Activated CD4-positive, alpha-beta T cell treated with anti-CD3 and anti-CD28 coated beads, Interleukin-2, amount 10 ng/mL, durations not matched to agents 24 days and 14 days (primary cell): ENCODE measurements around the gene IL1RL2. TPM values are rescaled to one million over a fixed set of nuclear protein-coding genes. Genes with fewer than 3 reads are reported as not detected.

ENCODE experiments used
- DNase-seq: peaks from one replicate; pipeline ENCODE4 v3.0.0; 2022
- H3K27ac Mint-ChIP-seq: one replicate; pipeline ENCODE4 v1.8.0; 2022; ENCODE audit warnings: mild to moderate bottlenecking, mixed read lengths
- H3K27me3 Mint-ChIP-seq: one replicate; pipeline ENCODE4 v1.8.0; 2022; ENCODE audit warnings: mixed read lengths
- H3K36me3 Mint-ChIP-seq: one replicate; pipeline ENCODE4 v1.8.0; 2022; ENCODE audit warnings: low read depth, mild to moderate bottlenecking, mixed read lengths
- H3K4me1 Mint-ChIP-seq: one replicate; pipeline ENCODE4 v1.8.0; 2021; ENCODE audit warnings: mixed read lengths
- H3K4me3 Mint-ChIP-seq: one replicate; pipeline ENCODE4 v1.8.0; 2022; ENCODE audit warnings: mild to moderate bottlenecking, moderate library complexity, mixed read lengths
- H3K9me3 Mint-ChIP-seq: one replicate; pipeline ENCODE4 v1.8.0; 2021; ENCODE audit warnings: mixed read lengths
- intact Hi-C: fragments of 100-400 bp; cut with micrococcal nuclease; formaldehyde crosslinking; loops from one replicate; pipeline ENCODE4 v1.15.1; 2023
- total RNA-seq: library from RNA; stranded (reverse); gene quantifications from 2 replicates; pipeline ENCODE4 v1.2.3, GENCODE V29; 2022

Gene IL1RL2
- total RNA-seq, 1 donor from 2014 or later: 0.09 TPM

DNA sequence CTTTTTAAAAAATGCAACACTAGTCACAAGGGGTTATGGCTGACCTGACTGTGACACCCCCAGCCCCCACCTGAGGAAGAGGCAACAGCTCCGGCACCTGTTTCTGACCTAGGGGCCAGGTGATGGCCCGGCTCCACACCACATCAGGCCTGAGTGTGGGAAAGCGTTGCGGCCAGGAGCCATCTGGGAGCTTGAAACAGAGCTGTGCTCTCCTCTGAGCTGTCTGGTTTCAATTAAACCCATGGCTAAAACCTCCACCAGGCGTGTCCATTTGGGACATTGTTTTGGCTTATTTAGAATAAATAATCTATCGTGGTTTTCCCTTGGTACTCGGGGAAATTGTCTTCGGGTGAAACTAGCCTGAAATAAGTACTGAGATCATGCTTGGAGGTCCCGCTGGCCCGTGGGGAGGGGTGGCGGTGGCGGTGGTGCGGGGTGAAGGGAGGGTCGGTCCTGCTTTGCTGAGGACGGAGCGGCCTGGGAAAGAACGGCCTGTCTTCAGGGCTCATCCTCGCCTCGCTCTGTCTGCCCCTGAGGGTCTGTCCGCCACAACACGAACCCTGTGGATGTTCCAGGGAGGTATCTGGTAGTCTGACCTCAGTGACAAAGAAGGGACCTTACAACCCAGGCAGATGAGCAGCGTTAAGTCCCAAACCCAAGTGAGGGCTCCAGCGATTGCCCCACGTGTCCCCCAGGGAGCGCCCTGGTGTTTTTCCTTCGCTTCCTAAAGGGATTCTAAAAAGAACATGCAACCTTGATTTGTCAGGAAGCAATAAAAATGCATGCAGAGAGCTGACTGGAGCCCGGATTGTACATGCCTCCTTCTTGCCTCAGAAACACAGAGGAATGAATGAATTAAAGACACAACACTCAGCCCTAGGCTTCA is 58.7 kb downstream of the IL1RL2 start:
- no peak for DNase-seq
- intact Hi-C loops: no loop called here
- Mint-ChIP-seq H3K27me3 (no peaks in the 10 kb centered on the region), H3K9me3 (no peaks in the 10 kb centered on the region), H3K36me3 (no peaks in the 10 kb centered on the region), H3K4me3 (no peak overlapping the region), H3K27ac (no peak overlapping the region), H3K4me1 (peaks cover 14% of the 10 kb centered on the region)

DNA sequence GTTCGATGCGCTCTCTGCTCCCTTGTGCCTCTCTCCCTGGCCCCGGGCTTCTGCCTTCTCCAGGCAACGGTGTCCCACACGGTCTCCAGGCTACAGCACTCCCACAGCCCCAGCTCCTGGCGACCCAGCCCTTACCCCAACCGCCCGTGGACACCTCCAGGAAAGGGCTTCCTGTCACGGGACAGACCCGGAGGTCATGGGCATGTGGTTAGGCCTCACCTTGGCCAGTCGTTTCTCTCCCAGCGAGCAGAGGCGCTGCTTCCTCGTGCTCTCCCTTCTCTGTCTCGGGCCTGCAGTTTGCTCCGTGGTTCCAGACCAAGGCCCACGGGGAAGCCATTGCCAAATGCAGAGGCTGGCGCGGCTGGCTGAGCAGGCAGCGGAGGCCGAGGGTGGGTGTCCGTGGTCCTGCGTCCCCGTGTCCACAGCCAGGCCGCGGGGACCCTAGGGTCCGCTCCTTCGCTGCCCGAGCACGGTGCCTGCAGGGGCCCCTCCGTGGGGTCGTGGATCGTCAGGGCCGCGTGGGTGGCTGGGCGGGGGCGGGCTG is 63.5 kb downstream of the IL1RL2 start:
- Mint-ChIP-seq H3K27me3 (peaks cover 2% of the 10 kb centered on the region), H3K27ac (no peak overlapping the region), H3K9me3 (no peaks in the 10 kb centered on the region), H3K4me3 (no peak overlapping the region), H3K4me1 (peaks cover 34% of the 10 kb centered on the region), H3K36me3 (peaks cover 2% of the 10 kb centered on the region)
- intact Hi-C loops: loop anchor here (10.0 kb wide), 1 partner anchor 546 kb away; no protein-coding TSS in a partner anchor
- DNase-seq: no peak

DNA sequence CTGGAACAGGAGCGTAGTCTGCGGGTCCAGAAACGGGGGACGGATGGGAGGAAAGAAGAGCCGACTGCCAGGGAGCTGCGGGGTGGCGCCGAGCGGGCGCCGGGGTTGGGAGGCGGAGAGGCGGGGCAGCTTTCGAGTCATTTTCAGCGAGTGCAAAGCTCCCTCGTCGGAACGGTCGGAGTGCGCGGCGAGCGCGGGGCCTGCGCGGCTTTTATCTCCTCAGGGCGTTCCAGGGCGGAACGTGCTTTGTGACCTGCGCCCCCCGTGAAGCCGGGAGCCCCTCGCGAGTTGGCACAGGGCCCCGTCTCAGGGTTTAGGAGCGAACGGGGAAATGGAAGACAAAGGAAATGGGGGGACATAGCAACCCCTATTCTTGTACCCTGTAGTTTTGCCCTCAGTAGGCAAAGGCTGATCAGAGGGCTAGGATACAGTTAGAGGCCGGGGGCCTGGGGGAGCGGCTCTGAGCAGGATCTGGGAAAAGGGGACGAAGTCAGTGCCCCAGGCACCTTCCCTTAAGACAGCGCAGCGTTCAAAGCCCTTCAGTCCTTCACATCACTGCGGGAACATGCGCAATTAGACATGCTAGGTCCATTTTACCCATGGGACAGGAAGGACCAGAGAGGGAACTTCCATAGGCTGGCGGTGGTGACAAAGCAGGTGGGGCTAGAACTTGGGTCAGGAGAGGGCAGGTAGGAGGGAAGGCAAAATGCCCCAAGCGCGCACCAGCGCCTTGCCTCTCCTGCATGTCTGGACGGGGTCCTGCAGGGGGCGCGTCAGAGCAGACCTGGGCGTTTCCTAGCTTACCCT is 64.4 kb downstream of the IL1RL2 start:
- H3K27me3 Mint-ChIP-seq: peaks cover 2% of the 10 kb centered on the region
- H3K27ac Mint-ChIP-seq: peak overlapping the region; percentile 87
- H3K36me3 Mint-ChIP-seq: peaks cover 4% of the 10 kb centered on the region
- intact Hi-C loops: loop anchor here (1.0 to 10.0 kb wide), 2 partner anchors 105 to 546 kb away; no protein-coding TSS in a partner anchor
- peak overlapping the region; percentile 84 for H3K4me3 Mint-ChIP-seq
- no peaks in the 10 kb centered on the region for H3K9me3 Mint-ChIP-seq
- H3K4me1 Mint-ChIP-seq: peaks cover 33% of the 10 kb centered on the region
- peak; percentile 87 for DNase-seq

- no peaks in the 10 kb centered on the region for H3K9me3 Mint-ChIP-seq
- H3K36me3 Mint-ChIP-seq: peaks cover 6% of the 10 kb centered on the region
- no peak for DNase-seq
- H3K27me3 Mint-ChIP-seq: peaks cover 2% of the 10 kb centered on the region
- peaks cover 39% of the 10 kb centered on the region for H3K4me1 Mint-ChIP-seq
- intact Hi-C loops: loop anchor here (1.0 to 10.0 kb wide), 2 partner anchors 104 to 547 kb away; no protein-coding TSS in a partner anchor
- no peak overlapping the region for H3K27ac Mint-ChIP-seq
- peak overlapping the region; percentile 84 for H3K4me3 Mint-ChIP-seq
These were observed 65.0 kb downstream of the IL1RL2 start for GRCh38 chr2:102251849-102252203.

DNA sequence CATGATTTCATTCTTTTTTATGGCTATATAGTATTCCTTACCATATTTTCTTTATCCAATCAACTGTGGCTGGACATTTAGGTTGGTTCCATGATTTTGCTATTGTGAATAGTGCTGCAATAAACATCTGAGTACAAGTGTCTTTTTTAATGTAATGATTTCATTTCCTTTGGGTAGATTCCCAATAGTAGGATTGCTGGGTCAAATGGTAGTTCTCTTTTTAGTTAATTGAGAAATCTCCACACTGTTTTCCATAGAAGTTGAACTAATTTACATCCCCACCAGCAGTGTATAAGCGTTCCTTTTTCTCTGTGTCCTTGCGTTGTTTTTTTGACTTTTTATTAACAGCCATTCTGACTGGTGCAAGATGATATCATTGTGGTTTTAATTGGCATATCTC is 65.4 kb downstream of the IL1RL2 start:
- Mint-ChIP-seq H3K4me1 (peaks cover 43% of the 10 kb centered on the region), H3K27me3 (peaks cover 2% of the 10 kb centered on the region), H3K4me3 (peak overlapping the region; percentile 4), H3K27ac (peak overlapping the region; percentile 3), H3K9me3 (no peaks in the 10 kb centered on the region), H3K36me3 (peaks cover 6% of the 10 kb centered on the region)
- DNase-seq: no peak
- intact Hi-C loops: loop anchor here (10.0 kb wide), 1 partner anchor 547 kb away; no protein-coding TSS in a partner anchor

DNA sequence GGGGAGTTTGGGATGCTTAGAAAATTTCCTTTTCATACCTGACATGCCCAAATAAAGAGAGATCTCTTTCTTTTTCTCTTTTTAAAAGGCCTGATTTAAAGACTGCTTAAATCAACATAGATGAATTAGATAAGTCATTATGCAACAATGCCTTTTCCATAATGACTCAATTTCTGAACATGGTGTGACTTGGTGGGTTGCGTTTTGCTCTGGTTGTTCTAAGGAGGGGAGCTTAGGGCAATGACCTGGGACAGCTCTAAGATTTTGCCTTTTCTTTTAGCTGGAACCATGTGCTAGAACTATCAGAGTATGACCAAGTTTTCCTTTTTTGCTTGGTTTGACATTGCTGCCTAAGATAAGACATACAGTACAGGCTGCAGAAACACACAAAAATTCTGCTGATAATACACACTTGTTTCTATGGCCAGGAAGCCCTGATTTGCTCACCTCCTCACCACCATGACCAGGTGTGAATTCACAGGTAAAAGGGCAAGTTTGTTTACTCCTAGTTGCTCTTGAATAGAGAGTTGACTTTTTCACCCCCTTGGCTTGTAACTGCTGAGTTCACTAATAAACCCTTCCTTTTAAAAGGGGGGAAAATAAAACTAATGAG is 66.4 kb downstream of the IL1RL2 start:
- peaks cover 2% of the 10 kb centered on the region for H3K27me3 Mint-ChIP-seq
- H3K9me3 Mint-ChIP-seq: no peaks in the 10 kb centered on the region
- H3K36me3 Mint-ChIP-seq: peaks cover 6% of the 10 kb centered on the region
- H3K27ac Mint-ChIP-seq: peak overlapping the region; percentile 81
- DNase-seq: no peak
- peak overlapping the region; percentile 2 for H3K4me3 Mint-ChIP-seq
- peaks cover 53% of the 10 kb centered on the region for H3K4me1 Mint-ChIP-seq
- intact Hi-C loops: loop anchor here (1.0 to 10.0 kb wide), 3 partner anchors 51 to 548 kb away; no protein-coding TSS in a partner anchor

GRCh38 chr2:102253753-102254150 is 66.9 kb downstream of the IL1RL2 start:
- intact Hi-C loops: loop anchor here (1.0 to 10.0 kb wide), 3 partner anchors 51 to 549 kb away; no protein-coding TSS in a partner anchor
- Mint-ChIP-seq H3K4me1 (peaks cover 59% of the 10 kb centered on the region), H3K27me3 (peaks cover 2% of the 10 kb centered on the region), H3K36me3 (peaks cover 8% of the 10 kb centered on the region), H3K4me3 (peak overlapping the region; percentile 2), H3K27ac (peak overlapping the region; percentile 81), H3K9me3 (peaks cover 3% of the 10 kb centered on the region)
- no peak for DNase-seq

DNA sequence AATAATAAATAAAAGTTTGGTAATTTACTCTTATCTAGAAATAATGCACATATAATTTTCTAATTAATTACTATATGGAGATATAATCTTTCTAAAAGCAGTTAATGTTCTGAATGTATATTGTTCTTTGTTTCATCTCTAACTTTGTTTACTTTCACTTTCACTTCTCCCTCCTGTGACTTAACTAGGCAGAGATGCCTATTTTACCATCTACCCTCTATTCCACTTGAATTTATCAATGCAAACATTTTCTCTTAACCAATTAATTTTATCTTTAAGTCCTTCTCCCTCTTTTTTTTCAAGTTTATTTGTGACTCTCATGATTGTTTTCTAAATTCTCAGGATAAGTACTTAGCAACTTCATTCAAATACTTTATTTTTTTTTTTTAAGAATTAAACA is 69.5 kb downstream of the IL1RL2 start:
- no peak for DNase-seq
- Mint-ChIP-seq H3K4me1 (peaks cover 61% of the 10 kb centered on the region), H3K27me3 (no peaks in the 10 kb centered on the region), H3K27ac (peak overlapping the region; percentile 41), H3K4me3 (peak overlapping the region; percentile 45), H3K36me3 (peaks cover 8% of the 10 kb centered on the region), H3K9me3 (peaks cover 8% of the 10 kb centered on the region)
- intact Hi-C loops: loop anchor here (10.0 kb wide), 1 partner anchor 551 kb away; no protein-coding TSS in a partner anchor

DNA sequence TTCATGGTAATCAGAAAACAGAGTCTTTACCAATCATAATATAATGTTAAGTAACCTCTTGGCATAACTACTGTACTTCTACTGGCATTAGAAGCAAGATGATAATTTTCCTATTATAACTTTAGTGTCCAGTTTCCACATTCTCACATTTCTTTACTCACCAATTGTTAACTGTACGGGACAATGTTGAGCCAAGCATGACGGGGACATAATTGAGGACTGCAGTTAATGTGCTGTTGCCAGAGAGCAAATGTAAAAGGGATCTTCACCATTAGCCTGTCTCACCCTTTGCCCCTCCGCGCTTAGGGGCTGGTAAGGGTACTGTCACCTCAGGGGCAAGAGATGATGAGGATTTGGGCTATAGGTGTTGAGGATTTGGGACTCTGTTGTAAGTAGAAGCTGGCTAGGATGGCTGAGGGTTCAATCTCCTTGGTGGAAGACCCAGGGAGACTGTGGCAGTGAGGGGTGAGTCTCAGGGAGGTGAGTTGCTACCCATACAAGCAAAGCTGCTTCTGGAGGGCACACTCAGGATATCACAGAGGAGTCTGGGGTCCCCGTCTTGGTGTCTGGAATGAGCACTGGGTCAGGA is 70.1 kb downstream of the IL1RL2 start:
- no peaks in the 10 kb centered on the region for H3K27me3 Mint-ChIP-seq
- DNase-seq: no peak
- H3K9me3 Mint-ChIP-seq: peaks cover 8% of the 10 kb centered on the region
- peak overlapping the region; percentile 99 for H3K27ac Mint-ChIP-seq
- peaks cover 9% of the 10 kb centered on the region for H3K36me3 Mint-ChIP-seq
- no peak overlapping the region for H3K4me3 Mint-ChIP-seq
- intact Hi-C loops: loop anchor here (10.0 kb wide), 1 partner anchor 552 kb away; no protein-coding TSS in a partner anchor
- peaks cover 57% of the 10 kb centered on the region for H3K4me1 Mint-ChIP-seq

DNA sequence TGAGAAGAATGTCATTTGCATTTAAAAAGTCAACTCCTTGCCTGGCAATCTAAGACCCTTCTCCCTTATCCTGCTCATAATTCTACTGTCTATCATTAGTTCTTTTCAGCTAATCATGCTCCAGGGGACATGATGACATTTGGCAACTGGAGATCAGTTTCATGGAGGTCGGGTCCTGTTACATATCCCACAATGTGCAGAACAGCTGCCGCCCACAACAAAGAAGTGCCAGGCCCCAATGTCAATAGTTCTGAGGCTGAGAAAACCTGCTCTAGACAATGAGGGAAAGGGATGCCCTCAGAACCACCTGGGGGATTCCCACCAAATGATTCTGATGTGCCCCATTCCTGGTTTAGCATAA is 71.2 kb downstream of the IL1RL2 start:
- Mint-ChIP-seq H3K9me3 (peaks cover 8% of the 10 kb centered on the region), H3K27me3 (no peaks in the 10 kb centered on the region), H3K36me3 (peaks cover 9% of the 10 kb centered on the region), H3K4me1 (peaks cover 48% of the 10 kb centered on the region), H3K27ac (peak overlapping the region; percentile 99), H3K4me3 (no peak overlapping the region)
- intact Hi-C loops: loop anchor here (1.0 to 10.0 kb wide), 4 partner anchors 46 to 553 kb away; no protein-coding TSS in a partner anchor
- DNase-seq: no peak

DNA sequence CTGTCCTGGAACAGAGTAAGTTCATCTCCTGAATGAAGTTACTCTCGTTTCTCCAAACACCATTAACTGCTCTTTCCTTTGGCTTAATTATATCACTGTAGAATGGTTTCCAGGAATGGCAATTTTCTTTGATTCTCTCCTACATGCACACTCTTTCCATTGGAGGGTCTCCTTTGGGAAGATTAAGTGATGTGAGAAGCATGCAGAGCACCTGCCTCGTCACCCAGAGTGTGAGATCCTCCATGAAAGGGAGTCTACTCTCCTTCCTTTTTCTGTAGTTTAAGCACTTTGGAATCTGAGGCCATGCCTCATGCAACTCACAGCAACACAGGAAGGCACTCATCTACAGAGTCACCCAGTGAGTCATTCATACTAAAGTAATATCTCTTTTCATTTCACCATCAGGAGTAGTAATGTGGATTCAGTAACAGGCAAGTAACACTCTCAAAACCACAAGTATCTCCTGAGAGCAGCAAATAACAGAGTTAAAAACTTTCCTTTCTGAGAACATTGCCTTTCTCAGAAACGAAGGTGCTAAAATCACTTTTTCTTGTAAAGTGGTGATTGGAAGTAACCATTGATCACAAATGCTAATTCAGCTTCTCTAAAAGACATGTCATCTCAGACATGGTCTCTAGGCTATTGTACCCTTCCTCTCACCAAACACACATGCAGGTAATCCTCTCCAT is 71.7 kb downstream of the IL1RL2 start:
- intact Hi-C loops: loop anchor here (1.0 to 10.0 kb wide), 4 partner anchors 46 to 554 kb away; no protein-coding TSS in a partner anchor
- H3K4me3 Mint-ChIP-seq: peak overlapping the region; percentile 62
- peak; percentile 82 for DNase-seq
- peaks cover 43% of the 10 kb centered on the region for H3K4me1 Mint-ChIP-seq
- peak overlapping the region; percentile 99 for H3K27ac Mint-ChIP-seq
- no peaks in the 10 kb centered on the region for H3K27me3 Mint-ChIP-seq
- peaks cover 8% of the 10 kb centered on the region for H3K9me3 Mint-ChIP-seq
- peaks cover 9% of the 10 kb centered on the region for H3K36me3 Mint-ChIP-seq

GRCh38 chr2:102261467-102262135 is 74.8 kb downstream of the IL1RL2 start:
- no peak for DNase-seq
- Mint-ChIP-seq H3K9me3 (peaks cover 12% of the 10 kb centered on the region), H3K27ac (no peak overlapping the region), H3K4me1 (peaks cover 39% of the 10 kb centered on the region), H3K27me3 (no peaks in the 10 kb centered on the region), H3K4me3 (no peak overlapping the region), H3K36me3 (peaks cover 5% of the 10 kb centered on the region)
- intact Hi-C loops: no loop called here
